ENCODE data around the gene MBNL1. TPM values are rescaled to one million over a fixed set of nuclear protein-coding genes. Genes with fewer than 3 reads are reported as not detected.
"Not testable (repeated sequence)": the region's sequence is repeated elsewhere in the genome, so short reads cannot be mapped to it uniquely, and the experiment has no call there.

MBNL1 gene
- total and polyA plus RNA-seq, 3 donors from 2014 or later = 36.5 to 167 (median 145) TPM

- 90 to 99% methylated on average over 6 of the region's 6 CpGs for WGBS, 2 donors
- Histone ChIP-seq H3K36me3 (ENCODE audit: low read depth, missing control alignments) (no peaks in the 10 kb centered on the region), H3K27me3 (no peaks in the 10 kb centered on the region), H3K9me3 (no peaks in the 10 kb centered on the region), H3K27ac (no peak overlapping the region), H3K4me1 (no peaks in the 10 kb centered on the region), H3K4me3 (no peak overlapping the region)
- TF ChIP-seq, protein P1, sequence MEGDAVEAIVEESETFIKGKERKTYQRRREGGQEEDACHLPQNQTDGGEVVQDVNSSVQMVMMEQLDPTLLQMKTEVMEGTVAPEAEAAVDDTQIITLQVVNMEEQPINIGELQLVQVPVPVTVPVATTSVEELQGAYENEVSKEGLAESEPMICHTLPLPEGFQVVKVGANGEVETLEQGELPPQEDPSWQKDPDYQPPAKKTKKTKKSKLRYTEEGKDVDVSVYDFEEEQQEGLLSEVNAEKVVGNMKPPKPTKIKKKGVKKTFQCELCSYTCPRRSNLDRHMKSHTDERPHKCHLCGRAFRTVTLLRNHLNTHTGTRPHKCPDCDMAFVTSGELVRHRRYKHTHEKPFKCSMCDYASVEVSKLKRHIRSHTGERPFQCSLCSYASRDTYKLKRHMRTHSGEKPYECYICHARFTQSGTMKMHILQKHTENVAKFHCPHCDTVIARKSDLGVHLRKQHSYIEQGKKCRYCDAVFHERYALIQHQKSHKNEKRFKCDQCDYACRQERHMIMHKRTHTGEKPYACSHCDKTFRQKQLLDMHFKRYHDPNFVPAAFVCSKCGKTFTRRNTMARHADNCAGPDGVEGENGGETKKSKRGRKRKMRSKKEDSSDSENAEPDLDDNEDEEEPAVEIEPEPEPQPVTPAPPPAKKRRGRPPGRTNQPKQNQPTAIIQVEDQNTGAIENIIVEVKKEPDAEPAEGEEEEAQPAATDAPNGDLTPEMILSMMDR (IDR thresholded peaks at IDR 0.05) = no peak
- TF ChIP-seq POLR2A (IDR thresholded peaks at IDR 0.05) = no peak
- DNase-seq = no peak
- intact Hi-C loops (cut with DNase I; ENCODE audit: low total_unique reads) = no loop called here
Observed at GRCh38 chr3:152421162-152421561, 152.4 kb downstream of the MBNL1 start.

GRCh38 chr3:152426393-152426792 is 157.7 kb downstream of the MBNL1 start:
- DNase-seq = no peak
- intact Hi-C loops (cut with DNase I; ENCODE audit: low total_unique reads) = no loop called here
- H3K4me3 ChIP-seq = no peak overlapping the region
- H3K27me3 ChIP-seq = no peaks in the 10 kb centered on the region
- TF ChIP-seq, protein P1 (IDR thresholded peaks at IDR 0.05) = no peak
- no peak for TF ChIP-seq POLR2A (IDR thresholded peaks at IDR 0.05)
- peak overlapping the region in 1 of 2 donors; percentile 1 for H3K27ac ChIP-seq
- no peaks in the 10 kb centered on the region for H3K4me1 ChIP-seq
- H3K9me3 ChIP-seq = no peaks in the 10 kb centered on the region
- H3K36me3 ChIP-seq (ENCODE audit: low read depth, missing control alignments) = no peaks in the 10 kb centered on the region

- intact Hi-C loops (cut with DNase I; ENCODE audit: low total_unique reads) = no loop called here
- H3K9me3 ChIP-seq = no peaks in the 10 kb centered on the region
- H3K4me3 ChIP-seq = no peak overlapping the region
- TF ChIP-seq POLR2A (IDR thresholded peaks at IDR 0.05) = no peak
- no peaks in the 10 kb centered on the region for H3K4me1 ChIP-seq
- DNase-seq = no peak
- WGBS, 2 donors = 91% methylated on average over 3 of the region's 3 CpGs
- no peaks in the 10 kb centered on the region for H3K36me3 ChIP-seq (ENCODE audit: low read depth, missing control alignments)
- H3K27ac ChIP-seq = no peak overlapping the region
- H3K27me3 ChIP-seq = no peaks in the 10 kb centered on the region
Observed at GRCh38 chr3:152428577-152428976, 159.8 kb downstream of the MBNL1 start.

DNA sequence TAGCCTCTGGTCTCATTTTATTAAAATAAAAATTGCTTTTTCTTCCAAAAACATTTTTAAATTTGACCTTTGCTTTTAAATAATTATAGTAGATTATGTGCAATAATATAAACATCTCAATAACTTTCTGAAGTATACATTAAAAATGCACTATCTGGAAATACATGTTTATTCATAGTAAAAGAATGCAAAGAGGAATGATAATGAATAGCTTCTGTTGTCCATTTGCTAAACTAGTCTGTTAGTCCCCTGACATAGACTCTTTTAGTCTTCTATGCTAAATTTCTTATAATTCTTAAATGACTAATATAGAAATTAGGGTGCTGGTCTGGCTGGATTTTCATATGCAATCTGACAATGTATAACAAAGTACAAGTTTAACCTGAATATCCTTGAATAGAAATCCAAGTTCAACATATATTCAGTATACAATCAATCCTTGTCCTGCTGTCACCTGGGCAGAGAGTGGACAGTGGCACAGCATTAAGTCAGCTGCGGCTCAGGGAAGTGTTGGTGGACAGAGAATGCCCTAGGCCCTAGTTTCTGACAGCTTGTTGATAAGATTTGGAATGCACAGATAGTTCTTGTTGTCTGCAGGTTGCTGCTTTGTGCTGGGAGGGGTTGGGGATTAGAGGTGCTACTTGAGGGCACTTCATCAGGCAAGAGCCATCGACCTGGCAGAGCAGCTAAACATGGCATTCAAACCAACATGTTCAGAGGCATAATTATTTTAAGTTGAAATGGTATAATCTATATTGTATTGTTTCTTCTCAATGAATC is 161.7 kb downstream of the MBNL1 start:
- H3K9me3 ChIP-seq = no peaks in the 10 kb centered on the region
- H3K36me3 ChIP-seq (ENCODE audit: low read depth, missing control alignments) = no peaks in the 10 kb centered on the region
- no peak overlapping the region for H3K27ac ChIP-seq
- H3K4me1 ChIP-seq = no peaks in the 10 kb centered on the region
- no peak for DNase-seq
- intact Hi-C loops (cut with DNase I; ENCODE audit: low total_unique reads) = no loop called here
- WGBS, 2 donors = 78 to 80% methylated on average over 2 of the region's 2 CpGs
- TF ChIP-seq, protein P1 (IDR thresholded peaks at IDR 0.05) = no peak
- no peak for TF ChIP-seq POLR2A (IDR thresholded peaks at IDR 0.05)
- H3K27me3 ChIP-seq = no peaks in the 10 kb centered on the region
- H3K4me3 ChIP-seq = no peak overlapping the region

- Histone ChIP-seq H3K9me3 (no peaks in the 10 kb centered on the region), H3K4me1 (peaks cover 10% of the 10 kb centered on the region), H3K4me3 (no peak overlapping the region), H3K36me3 (ENCODE audit: low read depth, missing control alignments) (no peaks in the 10 kb centered on the region), H3K27me3 (no peaks in the 10 kb centered on the region), H3K27ac (no peak overlapping the region)
- intact Hi-C loops (cut with DNase I; ENCODE audit: low total_unique reads) = no loop called here
- TF ChIP-seq POLR2A (IDR thresholded peaks at IDR 0.05) = no peak
- TF ChIP-seq, protein P1 (IDR thresholded peaks at IDR 0.05) = no peak
- WGBS, 2 donors = 95 to 96% methylated on average over 2 of the region's 2 CpGs
- no peak for DNase-seq
Observed at GRCh38 chr3:152434142-152434541, 165.4 kb downstream of the MBNL1 start.

- peaks cover 10% of the 10 kb centered on the region for H3K4me1 ChIP-seq
- H3K36me3 ChIP-seq (ENCODE audit: low read depth, missing control alignments); H3K27me3 ChIP-seq; H3K27ac ChIP-seq; H3K4me3 ChIP-seq; H3K9me3 ChIP-seq; DNase-seq; intact Hi-C loops (cut with DNase I; ENCODE audit: low total_unique reads): not testable (repeated sequence)
Observed at GRCh38 chr3:152435210-152435609, 166.5 kb downstream of the MBNL1 start.

All from testis (tissue), 3 donors.